ELF-1 (cell line): ENCODE data around the gene KLHL18.
A peak's percentile ranks its signal among the peaks of the same experiment; 100 is the strongest.

Experiments used
- DNase-seq: peaks from one replicate; pipeline ENCODE4 v3.0.0-alpha.2; 2016; ENCODE audit warnings: low read depth, low spot score

The KLHL18 gene

DNA sequence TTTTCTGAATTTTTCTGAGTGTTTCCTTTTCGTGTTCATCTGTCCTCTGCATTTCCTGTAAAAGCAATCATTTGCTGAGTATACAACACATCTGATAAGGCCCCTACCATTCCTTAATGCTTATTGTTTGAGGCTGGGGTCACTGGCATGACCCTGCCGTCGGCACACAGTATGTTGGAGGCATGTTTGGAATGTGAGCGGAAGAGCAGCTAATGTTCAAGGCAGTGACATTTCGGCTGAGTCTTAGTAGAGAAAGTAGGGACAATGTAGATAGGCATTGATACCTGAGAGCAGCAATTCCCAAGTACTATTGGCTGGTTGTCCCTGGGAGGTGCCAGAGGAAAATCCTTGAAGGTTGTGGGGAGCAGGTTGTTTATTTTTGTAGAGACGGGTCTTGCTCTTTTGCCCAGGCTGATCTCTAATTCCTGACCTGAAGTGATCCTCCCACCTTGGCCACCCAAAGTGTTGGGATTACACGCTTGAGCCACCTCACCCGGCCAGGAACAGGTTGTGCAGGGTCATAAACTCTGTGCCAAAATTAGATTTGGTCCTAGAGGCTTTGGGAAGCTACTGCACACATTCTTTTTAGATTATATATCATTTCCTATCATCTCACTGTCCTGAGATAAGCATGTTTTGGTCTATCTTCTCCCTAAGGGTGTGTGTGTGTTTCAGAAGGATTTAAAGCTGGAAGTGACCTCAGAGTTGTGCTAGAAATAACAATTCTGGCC lies 111.6 kb downstream of the KLHL18 start:
- peak; percentile 52 for DNase-seq

DNA sequence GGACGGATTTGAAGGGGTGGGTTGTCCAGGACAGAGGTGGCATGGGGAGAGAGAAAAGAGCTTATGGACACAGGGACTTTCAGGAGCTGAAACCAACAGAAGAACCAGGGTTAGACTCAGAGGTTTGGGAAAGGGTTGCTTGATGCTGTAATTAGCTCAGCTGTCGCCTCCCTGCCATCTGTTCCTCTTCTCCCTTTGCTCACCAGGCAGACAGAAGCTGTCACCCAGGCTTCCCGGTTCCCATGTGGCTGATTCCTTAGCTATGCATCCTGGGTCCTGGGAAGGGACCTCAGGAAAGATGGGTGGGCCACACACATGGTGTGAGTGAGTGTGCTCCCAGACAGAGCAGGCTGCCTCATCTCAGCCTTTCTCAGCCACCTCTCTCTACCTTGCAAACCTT lies 112.1 kb downstream of the KLHL18 start:
- no peak for DNase-seq
